ENCODE results near the gene TES.

GRCh38 chr7:116164552-116165306, 45.6 kb upstream of the TES start:
- TF ChIP-seq, protein P1, sequence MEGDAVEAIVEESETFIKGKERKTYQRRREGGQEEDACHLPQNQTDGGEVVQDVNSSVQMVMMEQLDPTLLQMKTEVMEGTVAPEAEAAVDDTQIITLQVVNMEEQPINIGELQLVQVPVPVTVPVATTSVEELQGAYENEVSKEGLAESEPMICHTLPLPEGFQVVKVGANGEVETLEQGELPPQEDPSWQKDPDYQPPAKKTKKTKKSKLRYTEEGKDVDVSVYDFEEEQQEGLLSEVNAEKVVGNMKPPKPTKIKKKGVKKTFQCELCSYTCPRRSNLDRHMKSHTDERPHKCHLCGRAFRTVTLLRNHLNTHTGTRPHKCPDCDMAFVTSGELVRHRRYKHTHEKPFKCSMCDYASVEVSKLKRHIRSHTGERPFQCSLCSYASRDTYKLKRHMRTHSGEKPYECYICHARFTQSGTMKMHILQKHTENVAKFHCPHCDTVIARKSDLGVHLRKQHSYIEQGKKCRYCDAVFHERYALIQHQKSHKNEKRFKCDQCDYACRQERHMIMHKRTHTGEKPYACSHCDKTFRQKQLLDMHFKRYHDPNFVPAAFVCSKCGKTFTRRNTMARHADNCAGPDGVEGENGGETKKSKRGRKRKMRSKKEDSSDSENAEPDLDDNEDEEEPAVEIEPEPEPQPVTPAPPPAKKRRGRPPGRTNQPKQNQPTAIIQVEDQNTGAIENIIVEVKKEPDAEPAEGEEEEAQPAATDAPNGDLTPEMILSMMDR (optimal IDR thresholded peaks at IDR 0.05 in 1 of 3, IDR thresholded peaks at IDR 0.05 in 1 of 3, conservative IDR thresholded peaks at IDR 0.05 in 1 of 3; ENCODE audit: extremely low read depth in 1 of 3, insufficient read depth in 2 of 3, low read length in 3 of 3) = no peak
- TF ChIP-seq EZH2 (IDR thresholded peaks at IDR 0.05; ENCODE audit: low read length) = no peak
